ENCODE data around the gene SIGLEC10. TPM values are rescaled to one million over a fixed set of nuclear protein-coding genes. Genes with fewer than 3 reads are reported as not detected.

Gene SIGLEC10
- total RNA-seq, 2 donors from 2014 or later = 0.29 to 2.7 TPM

DNA sequence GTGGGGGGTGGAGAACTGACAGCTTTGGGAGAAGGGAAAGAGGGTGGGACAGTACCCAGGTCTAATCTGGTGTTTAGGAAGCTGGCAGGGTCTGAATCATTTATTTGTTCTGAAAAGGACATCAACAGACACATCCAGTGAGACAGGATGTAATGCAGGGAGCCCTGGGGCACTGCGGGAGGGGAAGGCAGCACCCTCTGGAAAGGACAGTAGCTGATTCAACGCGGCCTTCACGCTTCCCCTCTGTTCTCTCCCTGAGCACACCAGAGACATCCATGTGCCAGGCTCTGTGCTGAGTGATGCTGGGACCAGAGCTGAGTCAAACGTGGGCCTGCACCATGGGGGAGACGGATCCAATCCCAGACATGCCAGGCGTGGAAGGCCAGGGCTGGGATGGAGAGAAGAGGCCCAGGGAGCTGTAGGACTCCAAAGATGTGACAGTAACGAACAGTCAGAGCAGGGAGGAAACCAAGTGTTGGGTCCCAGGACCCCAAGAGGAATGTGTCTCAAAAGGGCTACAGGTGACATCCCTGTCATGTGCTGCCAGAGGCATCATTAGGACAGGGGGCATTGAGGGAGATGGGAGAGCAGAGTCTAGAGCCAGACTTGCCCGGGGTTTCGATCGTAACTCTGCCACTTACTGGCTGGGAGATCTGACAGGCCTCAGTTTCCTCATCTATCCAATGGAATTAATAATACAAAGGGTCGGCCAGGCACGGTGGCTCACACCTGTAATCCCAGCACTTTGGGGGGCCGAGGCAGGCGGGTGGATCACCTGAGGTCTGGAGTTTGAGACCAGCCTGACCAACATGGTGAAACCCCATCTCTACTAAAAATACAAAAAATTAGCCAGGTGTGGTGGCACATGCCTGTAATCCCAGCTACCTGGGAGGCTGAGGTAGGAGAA, 53.0 kb downstream of the SIGLEC10 start:
- peak overlapping the region; percentile 83 for H3K4me3 Mint-ChIP-seq
- H3K9me3 ChIP-seq (ENCODE audit: control insufficient read depth, low read length, poor library complexity, severe bottlenecking) = no peaks in the 10 kb centered on the region
- H3K36me3 Mint-ChIP-seq (ENCODE audit: low read depth) = no peaks in the 10 kb centered on the region
- DNase-seq (no peak), ATAC-seq (no peak)
- no peak overlapping the region for H3K27ac Mint-ChIP-seq
- peaks cover 44% of the 10 kb centered on the region for H3K4me1 Mint-ChIP-seq
- no peaks in the 10 kb centered on the region for H3K27me3 Mint-ChIP-seq

GRCh38 chr19:51361239-51361638, 56.2 kb downstream of the SIGLEC10 start:
- Mint-ChIP-seq H3K4me3 (no peak overlapping the region), H3K4me1 (peaks cover 30% of the 10 kb centered on the region), H3K36me3 (ENCODE audit: low read depth) (no peaks in the 10 kb centered on the region), H3K27ac (no peak overlapping the region), H3K27me3 (no peaks in the 10 kb centered on the region)
- no peaks in the 10 kb centered on the region for H3K9me3 ChIP-seq (ENCODE audit: control insufficient read depth, low read length, poor library complexity, severe bottlenecking)
- no peak for DNase-seq
- no peak for ATAC-seq

Other genes with a start within 250 kb of the SIGLEC10 start
- gene CD33, start 192.6 kb downstream of the SIGLEC10 start, total RNA-seq = 1 to 10 TPM; 2.4 to 3.0 TPM
- gene SIGLECL1, start 166.6 kb downstream of the SIGLEC10 start, total RNA-seq = not detected
- not detected for gene IGLON5, start 106.0 kb downstream of the SIGLEC10 start, total RNA-seq
- under 1 TPM in 1 of 2 donors, not detected in 1; 0.22 TPM for gene VSIG10L, start 75.5 kb downstream of the SIGLEC10 start, total RNA-seq
- gene ETFB, start 51.3 kb downstream of the SIGLEC10 start, total RNA-seq = 10 to 100 TPM; 35.6 to 36.1 TPM
- gene CLDND2, start 48.6 kb downstream of the SIGLEC10 start, total RNA-seq = under 1 TPM; 0.34 to 0.57 TPM
- 10 to 100 TPM; 10.7 to 13.0 TPM for gene NKG7, start 45.0 kb downstream of the SIGLEC10 start, total RNA-seq
- not detected for gene LIM2, start 29.7 kb downstream of the SIGLEC10 start, total RNA-seq
- not detected for gene C19orf84, start 27.1 kb downstream of the SIGLEC10 start, total RNA-seq
- not detected for gene SIGLEC8, start 40.8 kb upstream of the SIGLEC10 start, total RNA-seq
- gene CEACAM18, start 60.9 kb upstream of the SIGLEC10 start, total RNA-seq = not detected
- gene SIGLEC12, start 84.2 kb upstream of the SIGLEC10 start, total RNA-seq = not detected
- under 1 TPM in 1 of 2 donors, not detected in 1; 0.80 TPM for gene SIGLEC6, start 114.0 kb upstream of the SIGLEC10 start, total RNA-seq
- gene ZNF175, start 153.6 kb upstream of the SIGLEC10 start, total RNA-seq = 1 to 10 TPM; 4.5 to 5.1 TPM
- gene SIGLEC5, start 212.8 kb upstream of the SIGLEC10 start, total RNA-seq = under 1 TPM in 1 of 2 donors, not detected in 1; 0.37 TPM
- 1 to 10 TPM in 1 of 2 donors, under 1 TPM in 1; 0.86 to 3.3 TPM for gene SIGLEC14, start 229.2 kb upstream of the SIGLEC10 start, total RNA-seq

Data from T-helper 17 cell (primary cell).